Umbilical cord (tissue), 2 donors: ENCODE data around the gene DLG5. TPM values are rescaled to one million over a fixed set of nuclear protein-coding genes. Genes with fewer than 3 reads are reported as not detected.

Experiments
- DNase-seq: peaks from one replicate; pipeline ENCODE4 v3.0.0-alpha.2; 2015; ENCODE audit warnings: low spot score
- total RNA-seq: library from RNA; depleted of rRNA; stranded (reverse); fragments of >200 nt; gene quantifications from one replicate; pipeline ENCODE4 v1.2.3, GENCODE V29; 2014; ENCODE audit warnings: low replicate concordance; ENCODE audit not compliant: insufficient read depth

Gene DLG5
- total RNA-seq, 1 donor from 2014 or later, result 21.4 TPM

GRCh38 chr10:77913090-77913489 is 13.5 kb downstream of the DLG5 start:
- no peak for DNase-seq

- DNase-seq, result no peak
Observed at GRCh38 chr10:77912576-77912975, 14.0 kb downstream of the DLG5 start.

DNA sequence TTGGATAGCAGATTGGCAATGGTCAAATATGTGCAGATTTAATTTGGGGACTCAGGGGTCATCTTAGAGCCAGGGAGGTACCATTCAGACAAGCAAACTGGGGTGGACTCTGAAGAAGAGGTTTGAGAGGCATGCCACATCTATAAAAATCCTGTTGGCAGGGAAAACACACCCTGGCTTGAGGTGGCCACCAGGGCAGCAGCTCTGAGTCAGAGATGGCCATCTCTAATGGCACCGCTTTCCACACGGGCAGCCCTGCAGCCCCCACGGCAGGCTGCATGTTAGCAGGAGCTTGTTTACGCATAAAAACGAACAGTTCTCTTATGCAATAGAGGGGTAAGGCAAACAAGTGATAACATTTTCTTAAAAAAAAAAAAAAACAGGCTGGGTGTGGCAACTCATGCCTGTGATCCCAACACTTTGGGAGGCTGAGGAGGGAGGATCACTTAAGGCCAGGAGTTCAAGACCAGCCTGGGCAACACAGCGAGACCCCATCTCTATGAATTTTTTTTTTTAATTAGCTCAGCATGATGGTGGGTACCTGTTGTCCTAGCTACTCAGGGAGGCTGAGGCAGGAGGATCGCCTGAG is 14.9 kb downstream of the DLG5 start:
- no peak for DNase-seq

DNA sequence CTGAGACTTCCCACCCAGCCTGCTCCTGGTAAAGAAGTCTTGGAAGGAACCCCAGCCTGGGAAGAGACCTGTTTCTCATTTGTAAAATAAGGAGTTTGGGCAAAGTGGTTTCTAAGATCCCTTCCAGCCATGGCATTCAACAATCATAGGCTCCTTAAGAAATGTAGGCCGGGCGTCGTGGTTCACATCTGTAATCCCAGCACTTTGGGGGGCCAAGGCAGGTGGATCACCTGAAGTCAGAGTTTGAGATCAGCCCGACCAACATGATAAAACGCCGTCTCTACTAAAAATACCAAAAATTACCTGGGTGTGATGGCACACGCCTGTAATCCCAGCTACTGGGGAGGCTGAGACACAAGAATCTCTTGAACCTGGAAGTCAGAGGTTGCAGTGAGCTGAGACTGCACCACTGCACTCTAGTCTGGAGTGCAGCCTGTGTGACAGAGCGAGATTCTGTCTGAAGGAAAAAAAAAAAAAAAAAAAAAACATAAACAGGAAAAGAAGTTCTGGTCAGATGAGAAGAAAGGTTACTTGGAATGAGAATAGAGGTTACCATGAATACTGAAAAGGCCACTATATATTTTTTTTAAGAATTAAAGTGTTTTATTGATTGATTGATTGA is 15.9 kb downstream of the DLG5 start:
- no peak for DNase-seq

GRCh38 chr10:77909749-77910375 is 16.7 kb downstream of the DLG5 start:
- peak; percentile 59 for DNase-seq

- DNase-seq, result no peak
Observed at GRCh38 chr10:77909021-77909748, 17.4 kb downstream of the DLG5 start.

GRCh38 chr10:77907900-77908717 is 18.4 kb downstream of the DLG5 start:
- DNase-seq, result no peak

DNA sequence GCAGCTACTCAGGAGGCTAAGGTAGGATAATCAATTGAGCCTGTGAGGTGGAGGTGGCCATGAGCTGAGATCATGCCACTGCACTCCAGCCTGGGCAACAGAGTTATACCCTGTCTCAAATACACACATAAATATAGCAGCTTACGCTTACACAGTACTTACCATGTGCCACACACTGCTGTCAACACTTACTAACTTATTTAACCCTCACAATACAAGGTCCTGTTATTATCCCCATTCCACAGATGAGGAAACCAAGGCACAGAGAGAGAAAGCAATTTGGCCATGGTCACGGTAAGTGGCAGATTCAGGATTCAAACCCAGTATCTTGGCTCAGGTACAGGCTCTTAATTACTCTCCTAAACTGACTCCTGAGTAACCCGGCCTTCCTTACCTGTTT is 19.1 kb downstream of the DLG5 start:
- no peak for DNase-seq

DNA sequence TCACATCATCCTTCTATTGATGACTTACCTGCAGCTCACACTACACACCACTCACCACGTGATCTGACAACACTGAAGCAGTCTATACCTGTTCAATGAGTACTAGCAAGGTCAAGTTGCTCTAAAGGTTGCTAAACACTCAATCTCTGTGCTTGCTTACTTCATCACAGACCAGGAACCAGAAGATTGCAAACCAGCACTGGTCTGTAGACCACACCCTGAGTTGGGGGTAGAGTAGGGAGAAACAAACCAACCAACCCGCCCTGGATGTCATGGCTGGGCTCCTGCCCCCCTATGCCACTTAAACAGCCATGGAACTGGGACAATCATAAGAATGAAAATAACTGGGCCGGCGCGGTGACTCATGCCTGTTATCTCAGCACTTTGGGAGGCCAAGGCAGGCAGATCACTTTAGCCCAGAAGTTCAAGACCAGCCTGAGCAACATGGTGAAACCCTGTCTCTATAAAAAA is 19.6 kb downstream of the DLG5 start:
- no peak for DNase-seq

DNA sequence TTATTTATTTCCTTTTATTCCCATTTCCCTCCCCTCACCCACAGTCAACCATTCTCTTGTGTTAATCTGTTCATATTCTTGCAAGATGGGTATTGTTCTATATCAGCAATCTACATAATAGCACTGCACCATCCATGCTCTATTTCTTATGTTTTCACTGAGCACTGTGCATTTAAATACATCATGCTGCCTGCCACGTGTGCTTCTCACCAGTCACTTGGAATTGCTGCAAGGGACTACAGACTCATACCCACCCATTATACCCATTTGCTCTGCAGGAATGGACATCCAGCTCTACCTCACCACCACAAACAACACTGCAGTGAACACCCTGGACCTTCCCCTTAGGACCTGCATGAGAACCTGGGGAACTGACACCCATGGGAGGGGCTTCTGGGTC is 20.8 kb downstream of the DLG5 start:
- no peak for DNase-seq

DNA sequence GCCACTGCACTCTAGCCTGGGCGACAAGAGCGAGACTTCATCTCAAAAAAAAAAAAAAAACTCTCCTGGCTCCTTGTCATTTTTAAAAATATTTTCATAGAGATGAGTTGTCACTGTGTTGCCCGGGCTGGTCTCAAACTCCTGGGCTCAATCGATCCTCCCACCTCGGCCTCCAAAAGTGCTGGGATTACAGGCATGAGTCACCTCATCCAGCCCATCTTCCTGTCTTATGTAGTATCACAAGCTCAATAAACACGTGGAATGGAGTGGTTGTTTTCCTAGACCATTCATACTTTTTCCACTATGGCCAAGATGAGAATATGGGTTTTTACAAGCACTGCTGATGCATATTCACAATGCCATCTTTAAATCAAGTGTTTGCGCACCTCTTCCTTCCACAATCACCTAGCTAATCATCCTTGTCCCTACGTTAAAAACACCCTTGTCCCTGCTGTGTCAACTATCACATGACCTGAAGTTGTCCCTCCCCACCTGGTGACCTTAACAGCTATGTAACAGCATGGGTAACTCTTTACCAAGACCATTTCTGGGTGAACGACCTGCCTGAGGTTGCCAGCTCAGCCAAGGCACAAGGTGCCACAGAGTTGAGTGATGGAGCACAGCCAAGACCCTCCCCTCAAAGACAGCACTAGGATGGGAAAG is 21.3 kb downstream of the DLG5 start:
- DNase-seq, result no peak

GRCh38 chr10:77904100-77904840 is 22.3 kb downstream of the DLG5 start:
- DNase-seq, result no peak

DNA sequence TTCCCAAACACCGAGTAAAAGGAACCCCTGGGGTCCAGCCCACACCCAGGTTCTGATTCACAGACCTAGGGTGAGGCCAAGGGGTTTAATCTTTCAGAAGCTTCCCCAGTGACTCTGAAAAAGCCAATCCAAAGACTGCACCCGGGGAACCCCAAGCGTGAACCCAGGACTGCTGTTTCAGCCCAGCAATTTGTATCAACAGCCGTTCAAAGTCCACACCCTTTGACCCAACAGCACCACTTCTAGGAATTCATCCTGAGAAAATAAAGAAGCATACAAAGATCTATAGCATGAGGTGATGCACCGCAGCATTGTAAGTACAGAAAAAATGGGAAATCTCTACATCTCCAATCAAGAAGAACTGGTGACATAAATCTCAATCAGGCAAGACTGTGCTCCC is 24.4 kb downstream of the DLG5 start:
- no peak for DNase-seq

- no peak for DNase-seq
Observed at GRCh38 chr10:77901743-77902142, 24.8 kb downstream of the DLG5 start.

- no peak for DNase-seq
Observed at GRCh38 chr10:77899690-77900089, 26.9 kb downstream of the DLG5 start.

DNA sequence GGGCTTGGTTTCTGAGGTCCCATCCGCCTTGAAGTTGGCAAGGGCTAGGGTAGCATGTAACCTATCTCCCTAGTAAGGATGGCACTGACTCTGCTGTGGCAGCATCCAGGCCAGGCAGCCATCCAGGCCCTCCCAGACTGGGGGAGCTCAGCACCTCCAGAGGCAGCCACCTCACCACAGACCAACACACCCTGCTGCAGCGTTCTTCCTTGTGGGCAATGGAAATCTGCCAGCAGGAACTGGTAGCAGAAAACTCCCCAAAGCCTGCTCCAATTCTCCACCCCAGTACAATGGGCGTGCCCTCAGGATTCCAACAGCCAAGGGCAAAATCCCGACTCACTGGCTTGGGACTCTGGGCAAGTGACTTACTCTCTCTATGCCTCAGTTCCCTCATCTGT is 27.5 kb downstream of the DLG5 start:
- no peak for DNase-seq

DNA sequence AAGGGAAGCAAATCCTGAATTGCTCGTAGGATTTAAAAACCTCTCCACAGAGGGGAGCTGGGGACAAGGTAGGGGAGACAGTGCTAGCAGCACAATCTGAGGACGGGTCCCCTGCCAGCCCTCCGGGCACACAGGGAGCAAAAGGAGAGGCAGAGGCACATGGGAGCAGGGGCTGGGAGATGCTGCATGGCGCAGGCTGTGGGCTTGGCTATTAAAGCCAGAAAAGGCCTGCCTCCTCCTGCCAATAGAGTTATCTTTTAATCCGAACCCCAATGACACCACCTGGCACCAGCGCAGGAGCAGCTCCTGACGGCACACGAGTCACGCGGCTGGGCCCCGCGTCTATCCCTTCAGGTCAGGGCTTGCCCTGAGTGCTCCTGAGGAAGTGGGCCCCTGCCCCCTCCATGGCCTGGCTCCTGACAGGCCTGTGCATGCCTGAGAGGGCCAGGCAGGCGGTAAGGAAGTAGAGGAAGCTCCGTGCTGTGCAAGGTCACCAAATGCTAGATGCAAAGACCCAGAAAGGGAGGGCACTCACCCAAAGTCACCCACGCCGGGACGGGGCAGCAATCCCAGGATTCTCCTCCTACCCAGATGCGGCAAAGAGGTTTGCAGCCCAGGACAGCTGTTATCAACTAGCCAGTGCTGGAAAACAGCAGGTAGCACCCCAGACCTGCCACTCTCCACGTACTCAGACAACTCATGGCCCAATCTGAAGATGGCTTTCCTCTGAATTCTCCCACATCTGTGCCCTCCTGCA is 28.1 kb downstream of the DLG5 start:
- peak; percentile 77 for DNase-seq

DNA sequence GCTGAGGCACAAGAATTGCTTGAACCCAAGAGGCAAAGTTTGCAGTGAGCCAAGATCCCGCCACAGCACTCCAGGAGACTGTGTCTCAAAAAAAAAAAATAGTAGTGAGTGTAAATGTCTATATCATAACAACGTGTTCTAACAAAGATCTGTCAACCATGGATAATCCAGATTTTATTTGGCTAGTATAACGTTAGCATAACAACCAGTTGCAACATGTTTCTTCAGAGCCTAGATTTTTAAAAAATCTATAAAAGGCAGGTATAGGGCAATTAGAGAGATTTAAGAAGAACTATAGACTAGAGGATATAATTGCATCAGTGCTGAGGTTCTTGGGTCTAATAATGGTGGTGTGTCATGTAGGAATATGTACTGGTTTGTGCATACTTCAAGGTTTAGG is 30.5 kb downstream of the DLG5 start:
- DNase-seq, result no peak

GRCh38 chr10:77894058-77894457 is 32.5 kb downstream of the DLG5 start:
- no peak for DNase-seq

GRCh38 chr10:77893386-77893785 is 33.2 kb downstream of the DLG5 start:
- no peak for DNase-seq
